ENCODE data around the gene SLC25A42.

The SLC25A42 gene

GRCh38 chr19:19051478-19052213, 12.1 kb upstream of the SLC25A42 start:
- no peaks in the 10 kb centered on the region for H3K27me3 ChIP-seq (replicated peaks; ENCODE audit: control insufficient read depth, insufficient read depth, low read length)
- peaks cover 10% of the 10 kb centered on the region for H3K4me1 ChIP-seq (ENCODE audit: control insufficient read depth, insufficient read depth, low read length)
- no peak overlapping the region for H3K9ac ChIP-seq (ENCODE audit: low read length)
- H3K9me3 ChIP-seq (ENCODE audit: control insufficient read depth, low read length), result no peaks in the 10 kb centered on the region
- DNase-seq (ENCODE audit: low read depth), result no peak
- H3K36me3 ChIP-seq (ENCODE audit: control insufficient read depth, insufficient read depth, low read length, severe bottlenecking), result peaks cover 52% of the 10 kb centered on the region
- H3K4me3 ChIP-seq (ENCODE audit: low read length), result no peak overlapping the region

- H3K4me3 ChIP-seq (ENCODE audit: low read length), result no peak overlapping the region
- no peak overlapping the region for H3K9ac ChIP-seq (ENCODE audit: low read length)
- peaks cover 3% of the 10 kb centered on the region for H3K4me1 ChIP-seq (ENCODE audit: control insufficient read depth, insufficient read depth, low read length)
- H3K27me3 ChIP-seq (replicated peaks; ENCODE audit: control insufficient read depth, insufficient read depth, low read length), result no peaks in the 10 kb centered on the region
- peaks cover 62% of the 10 kb centered on the region for H3K36me3 ChIP-seq (ENCODE audit: control insufficient read depth, insufficient read depth, low read length, severe bottlenecking)
- no peak for DNase-seq (ENCODE audit: low read depth)
- H3K9me3 ChIP-seq (ENCODE audit: control insufficient read depth, low read length), result no peaks in the 10 kb centered on the region
These were observed 10.9 kb upstream of the SLC25A42 start for GRCh38 chr19:19052921-19053320.

- peak; percentile 61 for DNase-seq (ENCODE audit: low read depth)
- peaks cover 67% of the 10 kb centered on the region for H3K36me3 ChIP-seq (ENCODE audit: control insufficient read depth, insufficient read depth, low read length, severe bottlenecking)
- no peak overlapping the region for H3K4me3 ChIP-seq (ENCODE audit: low read length)
- H3K9ac ChIP-seq (ENCODE audit: low read length), result no peak overlapping the region
- no peaks in the 10 kb centered on the region for H3K9me3 ChIP-seq (ENCODE audit: control insufficient read depth, low read length)
- peaks cover 3% of the 10 kb centered on the region for H3K4me1 ChIP-seq (ENCODE audit: control insufficient read depth, insufficient read depth, low read length)
- no peaks in the 10 kb centered on the region for H3K27me3 ChIP-seq (replicated peaks; ENCODE audit: control insufficient read depth, insufficient read depth, low read length)
These were observed 10.1 kb upstream of the SLC25A42 start for GRCh38 chr19:19053508-19054314.

- H3K9me3 ChIP-seq (ENCODE audit: control insufficient read depth, low read length), result no peaks in the 10 kb centered on the region
- H3K36me3 ChIP-seq (ENCODE audit: control insufficient read depth, insufficient read depth, low read length, severe bottlenecking), result peaks cover 74% of the 10 kb centered on the region
- no peak for DNase-seq (ENCODE audit: low read depth)
These were observed 9.4 kb upstream of the SLC25A42 start for GRCh38 chr19:19054315-19054938.

GRCh38 chr19:19054939-19055440, 8.8 kb upstream of the SLC25A42 start:
- Histone ChIP-seq H3K9ac (ENCODE audit: low read length) (no peak overlapping the region), H3K4me3 (ENCODE audit: low read length) (no peak overlapping the region), H3K36me3 (ENCODE audit: control insufficient read depth, insufficient read depth, low read length, severe bottlenecking) (peaks cover 78% of the 10 kb centered on the region), H3K9me3 (ENCODE audit: control insufficient read depth, low read length) (no peaks in the 10 kb centered on the region), H3K27me3 (replicated peaks; ENCODE audit: control insufficient read depth, insufficient read depth, low read length) (no peaks in the 10 kb centered on the region), H3K4me1 (ENCODE audit: control insufficient read depth, insufficient read depth, low read length) (peaks cover 10% of the 10 kb centered on the region)
- no peak for DNase-seq (ENCODE audit: low read depth)

More at GRCh38 chr19:19054315-19054938, 9.4 kb upstream of the SLC25A42 start:
- Histone ChIP-seq H3K4me1 (ENCODE audit: control insufficient read depth, insufficient read depth, low read length) (peaks cover 8% of the 10 kb centered on the region), H3K27me3 (replicated peaks; ENCODE audit: control insufficient read depth, insufficient read depth, low read length) (no peaks in the 10 kb centered on the region), H3K9ac (ENCODE audit: low read length) (no peak overlapping the region), H3K4me3 (ENCODE audit: low read length) (no peak overlapping the region)

GRCh38 chr19:19055701-19056100, 8.1 kb upstream of the SLC25A42 start:
- H3K4me3 ChIP-seq (ENCODE audit: low read length), result no peak overlapping the region

GRCh38 chr19:19056636-19057275, 7.0 kb upstream of the SLC25A42 start:
- DNase-seq (ENCODE audit: low read depth), result no peak
- Histone ChIP-seq H3K36me3 (ENCODE audit: control insufficient read depth, insufficient read depth, low read length, severe bottlenecking) (peaks cover 68% of the 10 kb centered on the region), H3K9ac (ENCODE audit: low read length) (no peak overlapping the region)

More at GRCh38 chr19:19055701-19056100, 8.1 kb upstream of the SLC25A42 start:
- Histone ChIP-seq H3K4me1 (ENCODE audit: control insufficient read depth, insufficient read depth, low read length) (peaks cover 10% of the 10 kb centered on the region), H3K27me3 (replicated peaks; ENCODE audit: control insufficient read depth, insufficient read depth, low read length) (no peaks in the 10 kb centered on the region), H3K36me3 (ENCODE audit: control insufficient read depth, insufficient read depth, low read length, severe bottlenecking) (peaks cover 78% of the 10 kb centered on the region), H3K9me3 (ENCODE audit: control insufficient read depth, low read length) (no peaks in the 10 kb centered on the region), H3K9ac (ENCODE audit: low read length) (no peak overlapping the region)
- DNase-seq (ENCODE audit: low read depth), result no peak

GRCh38 chr19:19057317-19057716, 6.5 kb upstream of the SLC25A42 start:
- no peaks in the 10 kb centered on the region for H3K9me3 ChIP-seq (ENCODE audit: control insufficient read depth, low read length)
- no peak overlapping the region for H3K4me3 ChIP-seq (ENCODE audit: low read length)
- peaks cover 63% of the 10 kb centered on the region for H3K36me3 ChIP-seq (ENCODE audit: control insufficient read depth, insufficient read depth, low read length, severe bottlenecking)

More at GRCh38 chr19:19056636-19057275, 7.0 kb upstream of the SLC25A42 start:
- Histone ChIP-seq H3K9me3 (ENCODE audit: control insufficient read depth, low read length) (no peaks in the 10 kb centered on the region), H3K27me3 (replicated peaks; ENCODE audit: control insufficient read depth, insufficient read depth, low read length) (no peaks in the 10 kb centered on the region), H3K4me3 (ENCODE audit: low read length) (no peak overlapping the region), H3K4me1 (ENCODE audit: control insufficient read depth, insufficient read depth, low read length) (peaks cover 13% of the 10 kb centered on the region)

GRCh38 chr19:19057720-19058119, 6.1 kb upstream of the SLC25A42 start:
- Histone ChIP-seq H3K4me3 (ENCODE audit: low read length) (no peak overlapping the region), H3K36me3 (ENCODE audit: control insufficient read depth, insufficient read depth, low read length, severe bottlenecking) (peaks cover 59% of the 10 kb centered on the region), H3K9ac (ENCODE audit: low read length) (no peak overlapping the region), H3K9me3 (ENCODE audit: control insufficient read depth, low read length) (no peaks in the 10 kb centered on the region), H3K4me1 (ENCODE audit: control insufficient read depth, insufficient read depth, low read length) (peaks cover 15% of the 10 kb centered on the region), H3K27me3 (replicated peaks; ENCODE audit: control insufficient read depth, insufficient read depth, low read length) (no peaks in the 10 kb centered on the region)
- DNase-seq (ENCODE audit: low read depth), result no peak

More at GRCh38 chr19:19057317-19057716, 6.5 kb upstream of the SLC25A42 start:
- no peak for DNase-seq (ENCODE audit: low read depth)
- H3K27me3 ChIP-seq (replicated peaks; ENCODE audit: control insufficient read depth, insufficient read depth, low read length), result no peaks in the 10 kb centered on the region
- no peak overlapping the region for H3K9ac ChIP-seq (ENCODE audit: low read length)
- peaks cover 13% of the 10 kb centered on the region for H3K4me1 ChIP-seq (ENCODE audit: control insufficient read depth, insufficient read depth, low read length)

- Histone ChIP-seq H3K9ac (ENCODE audit: low read length) (peak overlapping the region; percentile 13), H3K27me3 (replicated peaks; ENCODE audit: control insufficient read depth, insufficient read depth, low read length) (no peaks in the 10 kb centered on the region), H3K9me3 (ENCODE audit: control insufficient read depth, low read length) (no peaks in the 10 kb centered on the region), H3K4me1 (ENCODE audit: control insufficient read depth, insufficient read depth, low read length) (peaks cover 21% of the 10 kb centered on the region), H3K36me3 (ENCODE audit: control insufficient read depth, insufficient read depth, low read length, severe bottlenecking) (peaks cover 49% of the 10 kb centered on the region), H3K4me3 (ENCODE audit: low read length) (no peak overlapping the region)
- DNase-seq (ENCODE audit: low read depth), result no peak
These were observed 4.6 kb upstream of the SLC25A42 start for GRCh38 chr19:19059018-19059836.

Data from adipocyte (in vitro differentiated cells).